SK-N-MC (cell line): ENCODE results near the gene PIGBOS1.

ENCODE experiments used
- EZH2 ChIP-seq: fragments of 200-600 bp; sonication (generic); IDR thresholded peaks from one replicate; pipeline ENCODE4 v1.6.1; 2017; ENCODE audit warnings: antibody characterized with exemption
- POLR2AphosphoS5 ChIP-seq: IDR thresholded peaks from 2 replicates; pipeline ENCODE4 v1.6.1; 2012; ENCODE audit warnings: mild to moderate bottlenecking, low read depth, low read length, borderline replicate concordance

DNA sequence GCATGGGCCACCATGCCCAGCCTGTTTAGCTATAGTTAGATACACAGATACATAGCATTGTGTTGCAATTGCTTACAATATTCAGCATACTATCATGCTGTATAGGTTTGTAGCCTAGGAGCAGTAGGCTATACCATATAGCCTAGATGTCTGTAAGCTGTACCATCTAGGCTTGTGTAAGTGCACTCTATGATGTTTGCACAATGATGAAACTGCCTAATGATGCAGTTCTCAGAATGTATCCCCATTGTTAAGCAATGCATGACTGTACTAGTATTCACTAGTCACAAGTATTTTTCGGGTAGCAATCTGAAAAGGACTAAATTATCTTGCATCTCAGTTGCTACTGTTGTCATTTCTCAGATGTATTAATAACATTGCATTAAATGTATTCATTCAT lies 16.1 kb upstream of the PIGBOS1 start:
- no peak for TF ChIP-seq EZH2
- no peak for TF ChIP-seq POLR2AphosphoS5
